Measurements from ENCODE around the gene RGS9BP.

GRCh38 chr19:32674931-32675719, 523 bp upstream of the RGS9BP start, which contains the start of gene ANKRD27:
- TF ChIP-seq SIN3A (IDR thresholded peaks at IDR 0.05; ENCODE audit: borderline replicate concordance, insufficient read depth, low read length): no peak
- peak; percentile 60; the same call in 1 of the 2 replicates for TF ChIP-seq TAF1 (IDR thresholded peaks at IDR 0.05; ENCODE audit: borderline replicate concordance, insufficient read depth, low read length)
- TF ChIP-seq, protein P1, sequence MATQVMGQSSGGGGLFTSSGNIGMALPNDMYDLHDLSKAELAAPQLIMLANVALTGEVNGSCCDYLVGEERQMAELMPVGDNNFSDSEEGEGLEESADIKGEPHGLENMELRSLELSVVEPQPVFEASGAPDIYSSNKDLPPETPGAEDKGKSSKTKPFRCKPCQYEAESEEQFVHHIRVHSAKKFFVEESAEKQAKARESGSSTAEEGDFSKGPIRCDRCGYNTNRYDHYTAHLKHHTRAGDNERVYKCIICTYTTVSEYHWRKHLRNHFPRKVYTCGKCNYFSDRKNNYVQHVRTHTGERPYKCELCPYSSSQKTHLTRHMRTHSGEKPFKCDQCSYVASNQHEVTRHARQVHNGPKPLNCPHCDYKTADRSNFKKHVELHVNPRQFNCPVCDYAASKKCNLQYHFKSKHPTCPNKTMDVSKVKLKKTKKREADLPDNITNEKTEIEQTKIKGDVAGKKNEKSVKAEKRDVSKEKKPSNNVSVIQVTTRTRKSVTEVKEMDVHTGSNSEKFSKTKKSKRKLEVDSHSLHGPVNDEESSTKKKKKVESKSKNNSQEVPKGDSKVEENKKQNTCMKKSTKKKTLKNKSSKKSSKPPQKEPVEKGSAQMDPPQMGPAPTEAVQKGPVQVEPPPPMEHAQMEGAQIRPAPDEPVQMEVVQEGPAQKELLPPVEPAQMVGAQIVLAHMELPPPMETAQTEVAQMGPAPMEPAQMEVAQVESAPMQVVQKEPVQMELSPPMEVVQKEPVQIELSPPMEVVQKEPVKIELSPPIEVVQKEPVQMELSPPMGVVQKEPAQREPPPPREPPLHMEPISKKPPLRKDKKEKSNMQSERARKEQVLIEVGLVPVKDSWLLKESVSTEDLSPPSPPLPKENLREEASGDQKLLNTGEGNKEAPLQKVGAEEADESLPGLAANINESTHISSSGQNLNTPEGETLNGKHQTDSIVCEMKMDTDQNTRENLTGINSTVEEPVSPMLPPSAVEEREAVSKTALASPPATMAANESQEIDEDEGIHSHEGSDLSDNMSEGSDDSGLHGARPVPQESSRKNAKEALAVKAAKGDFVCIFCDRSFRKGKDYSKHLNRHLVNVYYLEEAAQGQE (IDR thresholded peaks at IDR 0.05; ENCODE audit: insufficient read depth in 1 of 2, low read depth in 2 of 2, low read length in 2 of 2): no peak
